GM19239 (cell line): ENCODE measurements around the gene STK4.

Experiments
- DNase-seq: peaks from one replicate; pipeline ENCODE4 v3.0.0; 2011; ENCODE audit warnings: low spot score; ENCODE audit not compliant: insufficient read length
- FAIRE-seq: peaks from 2 replicates; lab custom pipeline; 2011; peaks lifted over from hg19 to GRCh38; lab: Jason Lieb, UNC

The STK4 gene

GRCh38 chr20:44966030-44966961, at the start of gene STK4:
TSS of gene STK4 (plus strand) at chr20:44966512. CDS start at chr20:44966569, 57 bp downstream.
- no peak for DNase-seq
- peak; percentile 88 for FAIRE-seq

- FAIRE-seq (no peak), DNase-seq (no peak)
Observed at GRCh38 chr20:44916586-44916985, 49.7 kb upstream of the STK4 start.

- DNase-seq (no peak), FAIRE-seq (no peak)
Observed at GRCh38 chr20:44917399-44917798, 48.9 kb upstream of the STK4 start.

GRCh38 chr20:44918342-44918741, 48.0 kb upstream of the STK4 start:
- DNase-seq, result no peak
- no peak for FAIRE-seq

- DNase-seq (no peak), FAIRE-seq (no peak)
Observed at GRCh38 chr20:44918761-44919160, 47.6 kb upstream of the STK4 start.

GRCh38 chr20:44921447-44921846, 44.9 kb upstream of the STK4 start:
- no peak for DNase-seq

GRCh38 chr20:44924541-44924940, 41.8 kb upstream of the STK4 start:
- DNase-seq, result no peak
- no peak for FAIRE-seq

More at GRCh38 chr20:44921447-44921846, 44.9 kb upstream of the STK4 start:
- no peak for FAIRE-seq

GRCh38 chr20:44928595-44928994, 37.7 kb upstream of the STK4 start:
- DNase-seq (no peak), FAIRE-seq (no peak)

GRCh38 chr20:44930517-44931168, 35.7 kb upstream of the STK4 start:
- DNase-seq (no peak), FAIRE-seq (no peak)

- DNase-seq (no peak), FAIRE-seq (no peak)
Observed at GRCh38 chr20:44931911-44932310, 34.4 kb upstream of the STK4 start.

GRCh38 chr20:44932916-44933315, 33.4 kb upstream of the STK4 start:
- FAIRE-seq (no peak), DNase-seq (no peak)

GRCh38 chr20:44936510-44936909, 29.8 kb upstream of the STK4 start:
- FAIRE-seq (no peak), DNase-seq (no peak)

GRCh38 chr20:44938637-44939036, 27.7 kb upstream of the STK4 start:
- FAIRE-seq (no peak), DNase-seq (no peak)

- FAIRE-seq (no peak), DNase-seq (no peak)
Observed at GRCh38 chr20:44941120-44941691, 25.1 kb upstream of the STK4 start.

- no peak for FAIRE-seq
- no peak for DNase-seq
Observed at GRCh38 chr20:44942264-44942973, 23.9 kb upstream of the STK4 start.

GRCh38 chr20:44943828-44944227, 22.5 kb upstream of the STK4 start:
- FAIRE-seq, result no peak
- no peak for DNase-seq

GRCh38 chr20:44945261-44945660, 21.1 kb upstream of the STK4 start:
- DNase-seq (no peak), FAIRE-seq (no peak)

GRCh38 chr20:44946271-44946852, 19.9 kb upstream of the STK4 start:
- FAIRE-seq, result no peak
- DNase-seq, result no peak

- FAIRE-seq, result no peak
Observed at GRCh38 chr20:44948107-44948506, 18.2 kb upstream of the STK4 start.

GRCh38 chr20:44948513-44948912, 17.8 kb upstream of the STK4 start:
- no peak for DNase-seq
- FAIRE-seq, result no peak

More at GRCh38 chr20:44948107-44948506, 18.2 kb upstream of the STK4 start:
- DNase-seq, result no peak
